ENCODE data around the gene EP400. TPM values are rescaled to one million over a fixed set of nuclear protein-coding genes. Genes with fewer than 3 reads are reported as not detected.

The EP400 gene
- total and polyA plus RNA-seq, 9 of the 15 experiments (the other 6 are each of a cell fraction or from before 2014, with no cell fraction given): 4.5 to 58.0 (median 7.0) TPM

- peaks cover 0 to 5% of the 10 kb centered on the region in 2 experiments; a peak in 2 of 5 replicates for H3K4me1 ChIP-seq (replicated peaks in 1 of 2; ENCODE audit: control insufficient read depth in 2 of 2, insufficient read depth in 2 of 2, low read length in 2 of 2)
- in situ Hi-C loops (cut with MboI): no loop called here
- H3K9ac ChIP-seq (ENCODE audit: insufficient read depth in 1 of 2, low read depth in 2 of 2, low read length in 2 of 2): no peak overlapping the region
- no peak overlapping the region for H3K4me3 ChIP-seq
- no peak overlapping the region for H3K4me2 ChIP-seq (ENCODE audit: insufficient read depth, low read length)
- no peaks in the 10 kb centered on the region for H3K79me2 ChIP-seq (ENCODE audit: control insufficient read depth, insufficient read depth, low read length)
- no peaks in the 10 kb centered on the region for H3K9me1 ChIP-seq (ENCODE audit: control insufficient read depth, insufficient read depth, low read length)
- ATAC-seq (no peak), FAIRE-seq (no peak), DNase-seq (ENCODE audit: extremely low read depth in 1 of 4, low spot score in 3 of 4) (no peak)
- H2AFZ ChIP-seq (ENCODE audit: low read depth, low read length): no peak overlapping the region
- 93% methylated on average over 6 of the region's 6 CpGs for WGBS (ENCODE audit: insufficient coverage, low coverage, missing lambda C conversion rate)
- ChIA-PET CTCF (ENCODE audit: low intra/inter-chr PET ratio) (no interaction called here), POLR2A (no interaction called here)
- H4K20me1 ChIP-seq (replicated peaks; ENCODE audit: control insufficient read depth, insufficient read depth, low read length): no peaks in the 10 kb centered on the region
- no peak for TF ChIP-seq ZBTB7A (IDR thresholded peaks at IDR 0.05; ENCODE audit: borderline replicate concordance, control insufficient read depth, low read depth, low read length)
- no peak for TF ChIP-seq FOXK1 (CRISPR knock-in tag; IDR thresholded peaks at IDR 0.05; ENCODE audit: borderline replicate concordance)
- TF ChIP-seq MAX (CRISPR knock-in tag; IDR thresholded peaks at IDR 0.05): no peak
- TF ChIP-seq FOXP1 (CRISPR knock-in tag; IDR thresholded peaks at IDR 0.05): no peak
- TF ChIP-seq PHTF2 (CRISPR knock-in tag; IDR thresholded peaks at IDR 0.05): no peak
- no peak for TF ChIP-seq NEUROD1 (IDR thresholded peaks at IDR 0.05; ENCODE audit: borderline replicate concordance, low read depth, low read length, partially characterized antibody)
- no peak for TF ChIP-seq EP300 (IDR thresholded peaks at IDR 0.05; ENCODE audit: low read length)
- TF ChIP-seq RBBP5 (IDR thresholded peaks at IDR 0.05; ENCODE audit: borderline replicate concordance, insufficient read depth, low read length, poor library complexity, severe bottlenecking): no peak
- no peak for TF ChIP-seq TBL1XR1 (IDR thresholded peaks at IDR 0.05; ENCODE audit: low read length in 2 of 2)
- H3K27ac ChIP-seq (ENCODE audit: extremely low read depth, low read depth, low read length): no peak overlapping the region
- intact Hi-C loops (cut with micrococcal nuclease): no loop called here
- H3K27me3 ChIP-seq (ENCODE audit: control insufficient read depth in 2 of 2, insufficient read depth in 2 of 2, low read length in 2 of 2): no peaks in the 10 kb centered on the region
- H3K9me3 ChIP-seq (replicated peaks; ENCODE audit: control insufficient read depth, insufficient read depth, low read depth, low read length): no peaks in the 10 kb centered on the region
- TSS peak; percentile 37 for BruUV-seq (replicated peaks)
- peaks cover 54% of the 10 kb centered on the region; the same call in 2 of the 3 replicates for H3K36me3 ChIP-seq (ENCODE audit: control insufficient read depth, insufficient read depth, low read length)
These were observed 128.4 kb downstream of the EP400 start for GRCh38 chr12:132078190-132078589.
